NCI-H2029 (cell line): ENCODE data around the gene PKNOX2.

Source experiments
- DNase-seq: peaks from one replicate; lab custom pipeline; 2025; lab: John Stamatoyannopoulos, UW

The PKNOX2 gene

DNA sequence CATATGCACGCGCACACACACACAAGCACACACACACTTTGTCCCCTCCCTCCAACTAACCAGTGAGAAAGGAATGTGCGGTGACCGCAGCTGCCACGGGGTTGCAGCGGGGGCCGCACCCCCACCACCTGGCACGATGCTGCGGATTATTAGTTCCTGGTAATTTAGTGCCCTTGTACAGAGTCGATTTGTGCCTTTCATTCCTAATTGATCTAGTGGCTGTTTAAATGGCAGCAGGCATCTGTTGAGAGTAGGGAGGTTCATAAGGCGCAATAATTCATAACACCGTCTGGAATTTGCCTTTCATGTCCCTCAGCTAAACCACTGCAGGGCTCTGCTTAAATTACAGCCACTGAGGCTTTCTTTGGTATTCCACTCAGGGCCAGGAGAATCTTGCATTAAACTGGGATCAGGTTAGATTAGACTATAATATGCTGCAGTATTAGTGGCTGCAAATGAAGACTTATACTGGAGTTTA, 217.8 kb downstream of the PKNOX2 start:
- no peak for DNase-seq

DNA sequence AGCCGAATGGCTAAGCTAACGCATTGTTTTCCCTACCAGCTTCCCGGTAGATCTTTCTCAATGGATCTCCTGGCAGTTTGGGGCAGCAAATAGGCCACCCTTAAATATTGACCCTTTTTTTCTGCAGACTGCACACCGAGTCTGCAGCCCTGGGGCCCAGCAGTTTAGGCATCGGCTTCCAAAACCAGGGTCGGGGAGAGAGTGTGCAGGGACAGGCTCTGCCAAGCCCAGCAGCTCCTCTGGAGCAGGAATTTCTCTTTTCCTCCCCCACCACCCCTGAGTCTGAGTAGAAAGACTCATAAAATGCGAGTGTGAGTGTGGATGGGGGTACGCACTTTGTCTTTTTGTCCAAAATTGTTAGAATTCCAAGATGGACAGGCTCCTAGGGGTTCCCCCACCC, 218.3 kb downstream of the PKNOX2 start:
- DNase-seq, result no peak

DNA sequence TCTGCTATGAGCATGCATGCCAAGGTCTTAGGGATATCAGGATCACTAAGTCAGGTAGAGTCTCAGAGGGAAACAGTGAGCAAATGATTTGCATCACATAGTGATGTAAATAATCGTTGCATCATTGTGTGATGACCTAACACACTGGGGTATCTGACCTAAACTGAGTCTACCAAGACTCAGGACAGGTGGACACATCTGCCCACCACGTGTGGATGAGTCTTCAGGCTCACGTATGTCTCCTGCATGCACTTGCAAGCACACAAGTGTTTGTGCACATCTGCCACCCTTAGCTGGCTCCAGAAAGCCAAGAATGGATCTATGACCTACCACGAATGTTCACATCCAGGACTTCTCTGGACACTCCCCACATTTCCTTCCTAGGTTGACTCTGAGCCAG, 220.3 kb downstream of the PKNOX2 start:
- DNase-seq, result no peak

DNA sequence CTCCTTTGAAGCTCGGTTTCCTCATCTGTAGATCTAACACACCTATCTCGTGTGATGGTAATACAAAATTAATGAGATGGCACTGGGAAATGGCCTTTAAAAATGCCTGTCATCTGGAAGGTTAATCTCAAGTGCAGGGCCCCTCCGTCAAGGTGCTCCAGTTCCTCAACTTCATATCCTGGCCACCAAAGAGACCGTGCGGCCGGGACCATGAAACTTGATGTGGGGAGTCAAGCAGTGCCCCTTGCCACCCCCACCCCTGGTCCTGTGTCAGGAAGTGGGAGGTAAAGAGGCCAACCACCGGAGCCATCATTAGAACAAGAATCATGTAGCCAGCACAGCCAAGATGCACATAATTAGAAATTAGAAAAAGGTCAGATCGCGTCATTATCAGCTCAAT, 223.3 kb downstream of the PKNOX2 start:
- DNase-seq, result no peak

DNA sequence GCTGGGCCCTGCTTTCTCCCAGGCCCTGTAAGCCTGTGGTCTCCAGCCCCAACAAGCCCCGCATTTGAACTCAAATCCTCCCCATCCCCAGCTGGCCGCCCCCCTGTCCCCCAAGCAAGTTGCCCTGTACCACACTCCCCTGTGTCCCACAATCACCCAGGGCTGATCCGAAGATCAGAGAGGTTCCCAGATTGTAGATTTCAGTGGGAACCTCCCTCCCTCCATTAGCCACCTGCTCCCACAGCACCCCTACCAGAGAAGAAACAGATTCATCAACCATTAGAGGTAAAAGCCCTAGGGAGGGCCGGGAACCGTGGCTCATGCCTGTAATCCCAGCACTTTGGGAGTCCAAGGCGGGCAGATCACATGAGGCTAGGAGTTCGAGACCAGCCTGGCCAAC, 224.1 kb downstream of the PKNOX2 start:
- DNase-seq, result no peak

DNA sequence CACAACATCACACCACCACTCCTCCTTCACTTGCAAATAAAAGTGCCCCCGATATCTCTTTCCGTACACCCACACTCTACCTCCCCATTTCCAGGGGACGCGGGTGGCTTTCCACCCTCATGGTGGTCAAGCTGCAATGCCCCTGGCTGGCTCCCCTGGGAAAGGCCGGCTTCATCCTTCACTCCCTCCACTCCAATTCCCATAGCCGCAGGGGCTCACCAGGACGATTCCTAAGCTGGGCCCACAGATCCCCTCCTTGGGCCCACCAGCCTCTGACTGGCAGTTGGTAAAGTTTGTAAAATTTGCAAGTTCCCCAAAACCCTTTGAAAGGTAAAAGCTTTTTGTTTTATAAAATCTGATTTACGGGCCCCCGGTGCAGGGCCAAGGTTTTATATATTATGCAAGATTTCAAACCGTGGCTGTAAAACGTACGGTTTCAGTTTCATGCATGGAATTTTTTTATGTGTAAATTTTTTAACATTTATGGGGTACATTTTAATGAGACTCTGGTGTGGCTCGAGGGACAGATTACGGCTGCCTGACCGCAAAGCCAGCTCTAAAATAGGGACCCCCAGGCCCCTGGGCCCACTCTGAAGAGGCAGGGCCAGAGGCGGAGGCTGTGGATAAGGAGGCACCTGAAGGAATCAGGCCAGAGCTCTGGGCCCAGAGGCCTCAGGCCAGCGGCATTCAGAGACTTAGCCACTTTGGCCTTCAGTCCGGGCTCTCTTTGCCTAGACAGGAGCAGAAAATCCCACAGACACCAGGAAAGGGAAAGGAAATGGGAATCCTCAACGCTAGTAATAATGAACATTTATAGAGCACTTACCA, 225.0 kb downstream of the PKNOX2 start:
- DNase-seq, result no peak

DNA sequence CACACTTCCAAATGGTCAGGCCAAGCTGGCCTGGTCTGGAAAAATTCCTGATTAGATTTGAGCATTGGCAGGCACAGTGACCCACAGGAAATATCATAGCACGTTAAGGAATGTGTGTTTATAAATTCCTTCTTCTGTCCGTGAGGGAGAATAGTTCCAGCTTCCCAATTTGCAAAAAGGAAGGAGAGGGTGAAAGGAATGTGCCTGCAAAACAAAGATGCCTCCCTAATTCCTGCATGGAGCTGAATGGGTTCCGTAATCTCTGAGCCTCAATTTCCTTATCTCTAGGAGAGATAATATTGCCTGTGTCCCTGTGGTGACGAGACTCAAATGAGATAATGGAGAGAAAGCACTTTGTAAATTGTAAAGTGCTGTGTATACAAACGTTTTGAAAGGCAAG, 226.4 kb downstream of the PKNOX2 start:
- DNase-seq, result no peak

DNA sequence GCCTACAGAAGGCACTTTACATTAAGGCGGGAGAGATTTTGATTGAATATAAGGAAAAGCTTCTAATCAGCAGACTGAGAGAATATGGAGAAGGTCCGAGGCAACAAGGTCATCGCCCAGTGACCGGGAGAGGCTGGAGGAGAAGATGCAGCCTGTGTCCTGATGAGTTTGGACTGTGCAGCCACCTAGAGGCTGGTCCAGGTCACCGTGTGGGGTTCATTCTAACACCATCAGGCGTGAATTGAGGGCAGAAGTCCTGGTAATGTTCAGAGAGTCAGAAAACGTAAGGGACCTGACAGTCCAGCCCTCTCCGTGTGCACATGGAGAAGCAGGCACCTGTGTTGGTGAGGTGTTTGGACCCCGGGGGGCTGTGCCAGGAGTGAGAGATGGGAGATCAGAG, 228.8 kb downstream of the PKNOX2 start:
- no peak for DNase-seq

DNA sequence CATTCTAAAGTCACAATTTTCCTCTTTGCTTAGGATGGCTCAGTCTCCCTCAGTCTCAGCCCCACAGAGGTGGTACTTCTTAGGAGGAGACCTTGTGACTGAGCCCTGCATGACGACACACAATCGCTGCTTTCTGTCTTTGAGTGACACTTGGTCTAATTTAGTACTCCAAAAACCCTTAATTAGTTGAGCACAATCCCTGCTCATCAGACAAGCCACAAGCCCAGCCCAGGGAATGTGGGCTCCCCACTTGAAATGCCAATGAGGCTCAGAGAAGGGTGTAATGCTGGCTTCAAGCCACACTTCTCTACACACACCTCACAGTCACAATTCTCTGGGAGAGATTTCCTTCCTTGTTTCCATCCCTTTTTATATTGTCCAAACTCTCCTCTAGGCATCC, 229.7 kb downstream of the PKNOX2 start:
- DNase-seq, result no peak

DNA sequence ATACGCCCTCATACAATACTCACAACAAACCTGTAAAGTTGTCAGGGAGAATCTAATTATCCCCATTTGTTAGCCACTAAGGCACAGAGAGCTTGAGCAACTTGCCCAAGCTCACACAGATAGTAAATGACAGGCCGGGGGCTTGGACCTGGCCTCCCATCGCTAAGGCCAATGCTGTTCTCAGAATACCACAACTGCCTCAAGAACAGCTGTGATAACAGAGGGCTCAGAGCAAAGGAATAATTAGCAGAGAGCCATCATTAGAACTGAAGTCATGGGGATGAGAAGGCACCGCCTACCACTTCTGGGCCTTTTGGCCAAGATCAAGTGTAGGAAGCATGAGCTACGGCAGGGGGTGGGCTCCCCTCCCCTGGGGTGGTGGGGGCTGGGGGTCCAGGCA, 232.9 kb downstream of the PKNOX2 start:
- no peak for DNase-seq

DNA sequence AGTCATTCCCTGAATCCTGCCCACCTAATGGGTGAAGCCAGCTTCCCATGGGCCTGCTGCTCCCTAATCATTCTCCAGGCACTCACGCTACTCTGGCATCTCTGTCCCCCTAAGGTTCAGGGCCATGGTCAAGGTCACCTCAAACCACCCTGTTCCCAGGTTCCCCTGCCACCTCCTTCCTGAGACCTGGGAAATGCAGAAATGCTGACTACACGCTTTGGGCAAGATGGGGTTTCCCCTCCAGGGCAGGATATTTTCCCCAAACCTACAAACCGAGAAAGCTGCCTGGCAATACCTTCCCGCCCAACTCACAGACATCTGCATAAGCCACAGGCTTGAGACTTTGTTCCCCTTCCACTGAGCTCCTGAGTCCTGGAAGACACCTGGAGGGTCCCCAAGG, 233.9 kb downstream of the PKNOX2 start:
- DNase-seq, result no peak

DNA sequence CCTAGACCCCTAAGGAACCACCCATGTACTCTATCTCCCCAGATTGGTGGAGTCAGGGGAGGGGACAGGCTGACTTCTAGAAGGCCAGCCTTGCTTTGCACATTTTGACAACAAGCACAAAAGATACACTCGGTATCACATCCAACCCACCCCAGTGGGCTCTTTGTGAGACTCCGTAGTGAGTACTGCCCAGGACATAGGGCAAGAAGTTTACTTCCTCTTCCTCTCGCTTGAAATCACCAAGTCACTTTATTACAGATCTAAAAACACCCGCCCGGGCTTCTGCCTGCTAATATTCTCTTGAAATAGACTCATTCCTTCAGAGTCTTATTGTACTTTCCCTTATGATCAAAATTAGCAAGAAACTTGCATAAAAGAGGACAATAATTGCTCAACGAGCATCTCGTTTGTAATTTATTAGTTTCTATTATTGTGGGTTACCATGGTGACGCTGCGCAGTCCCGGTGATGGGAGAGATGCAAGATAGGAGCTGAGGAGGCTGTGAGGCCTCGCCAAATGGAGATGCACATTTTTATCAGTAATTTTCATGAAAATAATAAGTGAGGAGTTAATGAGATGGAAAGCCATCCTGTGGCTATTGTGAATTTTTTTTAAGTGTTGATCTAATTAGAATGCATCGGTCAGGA, 234.6 kb downstream of the PKNOX2 start:
- no peak for DNase-seq

DNA sequence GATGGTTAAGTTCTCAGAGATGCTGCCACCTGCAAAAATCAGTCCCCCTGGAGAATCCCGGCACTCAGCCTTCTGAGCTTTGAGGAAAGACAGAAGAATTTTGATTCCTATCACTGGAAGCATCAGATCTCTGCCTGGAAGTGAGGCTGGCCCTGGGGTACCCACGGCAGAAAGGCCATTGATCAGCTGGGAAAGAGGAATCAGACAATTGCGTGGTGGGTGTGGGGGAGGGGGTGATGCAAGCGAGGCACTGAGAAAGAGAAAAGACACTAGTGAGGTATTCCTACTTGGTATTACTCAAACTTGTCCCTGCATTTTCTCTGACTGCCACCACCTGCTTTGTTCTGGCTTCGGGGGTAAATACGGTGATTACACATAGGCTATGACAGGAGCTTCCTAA, 235.4 kb downstream of the PKNOX2 start:
- DNase-seq, result no peak

DNA sequence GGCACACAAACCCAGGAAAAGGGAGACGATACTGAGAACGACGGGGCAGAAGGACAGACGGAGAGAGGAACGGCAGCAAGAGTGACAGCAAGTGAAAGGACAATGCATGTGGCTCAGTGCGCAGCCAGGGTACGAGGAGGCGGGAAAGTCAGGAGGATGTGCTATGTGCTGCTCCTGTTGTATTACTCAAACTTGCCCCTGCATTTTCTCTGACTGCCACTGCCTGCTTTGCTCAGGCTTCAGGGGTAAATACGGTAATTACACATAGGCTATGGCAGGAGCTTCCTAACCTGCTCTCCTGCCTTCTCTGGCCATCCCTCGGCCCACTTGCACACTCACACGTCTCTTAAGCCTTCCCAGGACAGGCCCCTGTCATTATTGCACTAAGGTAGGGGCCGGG, 236.7 kb downstream of the PKNOX2 start:
- DNase-seq, result no peak

DNA sequence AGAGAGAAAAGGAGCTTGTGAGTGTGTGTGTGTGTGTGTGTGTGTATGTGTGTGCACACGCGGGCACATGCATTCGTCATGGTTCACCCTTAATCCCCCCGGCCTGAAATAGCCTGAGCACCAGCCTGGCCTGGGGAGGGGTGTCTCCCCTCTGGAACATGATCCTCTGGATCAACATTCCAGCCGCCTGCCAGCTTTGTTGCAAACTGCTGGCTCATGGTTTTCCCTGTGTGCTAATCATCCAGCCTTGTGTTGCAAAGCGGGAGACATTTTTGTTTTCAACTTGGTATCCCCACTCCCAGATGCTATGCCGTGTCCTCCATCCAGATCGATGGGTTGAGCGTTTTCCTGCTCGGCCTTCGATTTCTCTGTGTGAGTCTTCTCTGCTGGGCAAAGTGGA, 237.2 kb downstream of the PKNOX2 start:
- DNase-seq, result no peak

DNA sequence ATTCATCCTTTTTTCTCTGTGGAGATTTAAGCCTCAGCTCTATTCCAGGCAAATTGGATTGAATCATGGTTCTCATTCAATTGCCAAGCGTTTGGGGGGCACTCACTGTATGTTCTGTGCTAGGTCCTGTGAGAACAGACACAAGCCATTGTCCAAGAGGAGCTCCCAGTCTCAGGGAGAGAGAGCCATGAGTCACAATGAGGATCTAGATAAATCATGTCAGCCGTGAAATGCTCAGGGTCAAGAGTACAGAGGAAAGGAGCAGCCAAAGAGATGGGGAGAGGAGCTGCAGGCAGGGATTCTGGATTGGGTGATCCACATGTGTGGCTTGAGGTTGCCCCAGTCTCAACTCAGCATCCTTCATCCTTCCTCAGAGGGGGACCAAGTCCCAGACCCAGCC, 237.9 kb downstream of the PKNOX2 start:
- no peak for DNase-seq

DNA sequence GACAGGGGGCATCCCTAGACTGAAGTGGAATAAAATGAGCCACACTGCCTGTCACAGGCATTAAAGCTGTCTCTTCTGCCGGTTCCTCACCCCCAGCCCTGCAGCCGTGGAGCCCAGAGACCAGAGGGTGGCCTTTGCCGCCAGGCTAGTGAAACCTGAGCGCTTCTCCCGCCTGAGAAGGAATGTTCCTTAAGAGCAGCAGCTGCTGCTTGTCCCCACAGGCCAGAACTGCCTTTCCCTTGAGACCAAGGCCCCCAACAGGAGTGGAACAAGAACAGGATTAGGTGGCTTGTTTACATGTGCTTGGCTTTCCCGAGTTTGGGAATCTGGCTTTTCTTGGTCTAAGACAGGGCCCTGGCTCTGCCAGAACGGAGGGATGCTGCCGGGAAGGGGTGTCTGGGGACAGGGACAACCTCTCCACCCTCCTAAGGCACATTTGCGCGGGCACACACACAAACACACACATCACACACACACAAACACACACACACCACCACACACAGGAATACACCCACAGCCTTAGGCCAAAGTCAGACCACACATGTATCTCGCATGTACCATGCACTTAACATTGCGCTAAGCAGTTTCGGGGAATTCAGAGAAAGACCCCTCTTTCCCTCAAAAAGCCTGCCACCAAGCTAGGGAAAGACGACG, 239.7 kb downstream of the PKNOX2 start:
- no peak for DNase-seq

DNA sequence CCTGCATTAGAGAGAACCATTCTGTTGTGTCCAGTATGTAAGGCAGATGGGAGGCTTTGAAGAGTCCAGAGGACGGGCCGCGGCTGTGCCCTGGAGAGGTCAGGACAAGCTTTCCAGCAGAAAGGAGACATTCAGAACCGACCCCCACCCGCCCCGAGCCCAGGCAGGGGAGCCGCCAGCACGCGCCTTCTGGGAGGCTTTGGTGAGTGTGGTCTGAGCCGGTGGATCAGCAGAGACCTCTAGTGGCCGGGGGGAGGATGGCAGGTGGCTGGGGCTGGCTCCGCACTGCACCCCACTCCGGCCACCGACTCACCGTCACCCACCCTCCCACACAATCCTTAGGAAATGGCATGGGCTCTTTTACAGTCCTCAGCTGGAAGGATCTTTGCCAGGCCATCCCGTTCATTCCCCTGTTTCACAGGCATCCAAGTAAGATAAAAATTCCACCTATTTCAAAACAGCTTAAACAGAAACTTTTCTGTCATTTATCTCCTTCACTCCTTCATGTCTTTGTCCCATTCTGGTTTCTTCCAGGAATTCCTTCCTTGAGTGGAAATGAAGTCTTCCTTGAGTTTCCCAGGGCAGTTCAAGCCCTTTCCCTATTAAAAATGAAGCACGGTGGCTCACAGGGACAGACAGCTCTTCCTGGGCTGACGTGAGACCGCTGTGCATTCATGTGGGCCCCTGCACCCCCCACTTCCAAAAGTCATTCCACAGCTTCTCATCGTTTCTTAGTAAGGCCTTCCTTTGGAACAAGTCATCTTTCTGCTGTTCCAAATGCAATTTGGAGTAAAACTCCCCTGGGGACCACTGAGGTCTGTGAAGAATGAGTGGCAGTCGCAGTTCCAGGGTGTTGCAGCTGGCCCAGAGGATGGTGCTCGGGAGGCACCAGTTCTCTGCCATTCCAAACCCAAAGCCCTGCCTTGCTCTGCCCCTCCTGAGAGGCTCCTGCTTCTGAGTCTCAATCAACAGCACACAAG, 240.6 kb downstream of the PKNOX2 start:
- no peak for DNase-seq

DNA sequence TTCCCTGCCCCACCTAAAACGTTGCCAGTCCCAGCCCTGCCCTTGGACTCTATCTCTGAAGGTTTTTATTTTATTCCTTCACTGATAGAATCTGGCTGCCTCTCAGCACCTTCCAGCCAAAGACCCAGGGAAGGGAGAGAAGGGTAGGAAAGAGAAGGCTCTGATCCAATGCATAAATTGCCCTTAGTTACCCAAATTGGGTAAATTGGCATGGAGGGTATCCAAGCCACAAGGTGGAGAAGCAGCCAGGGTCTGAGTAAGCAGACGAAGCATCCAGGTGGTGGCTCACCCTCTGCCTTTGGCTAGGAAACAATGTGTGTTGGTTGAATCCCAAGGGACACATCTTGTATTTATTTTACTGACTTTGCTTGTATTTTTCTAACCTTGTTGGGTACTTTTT, 242.5 kb downstream of the PKNOX2 start:
- DNase-seq, result no peak

DNA sequence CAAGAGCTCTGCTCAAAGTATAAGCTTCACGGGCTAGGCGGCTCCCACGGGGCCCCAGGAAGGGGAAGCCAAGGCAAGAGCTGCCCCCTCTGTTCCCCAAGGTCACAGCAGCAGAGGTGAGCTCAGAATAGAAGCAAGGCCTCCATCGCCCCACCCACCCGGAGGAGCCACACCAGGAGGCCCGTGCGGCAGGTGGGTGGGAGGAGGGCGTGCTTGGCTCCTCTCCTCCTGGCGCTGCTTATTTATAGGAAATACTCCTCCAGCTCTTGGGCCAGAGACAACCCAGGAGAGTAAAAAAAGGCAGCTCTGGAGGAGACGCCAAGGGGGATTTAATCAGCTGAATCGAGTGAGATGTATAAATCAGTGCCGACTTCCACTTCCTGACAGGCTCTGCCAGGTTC, 243.8 kb downstream of the PKNOX2 start:
- DNase-seq, result no peak

DNA sequence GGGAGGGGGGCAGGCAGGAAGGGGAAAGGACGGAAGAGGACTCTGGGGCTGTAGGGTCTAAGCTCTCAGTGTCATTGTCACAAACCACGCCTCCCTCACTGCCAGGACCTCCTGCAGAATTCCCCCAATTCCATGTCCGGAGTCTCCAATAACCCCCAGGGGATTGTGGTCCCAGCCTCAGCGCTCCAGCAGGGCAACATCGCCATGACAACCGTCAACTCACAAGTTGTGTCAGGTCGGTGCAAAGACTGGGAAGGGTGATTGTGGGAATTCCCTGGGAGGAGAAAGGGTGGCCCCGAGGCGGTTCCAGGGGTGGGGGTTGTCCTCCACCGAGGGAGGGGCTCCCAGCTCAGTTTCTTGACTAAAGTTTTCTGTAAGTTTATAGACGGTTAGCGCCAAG, 245.5 kb downstream of the PKNOX2 start:
- no peak for DNase-seq

DNA sequence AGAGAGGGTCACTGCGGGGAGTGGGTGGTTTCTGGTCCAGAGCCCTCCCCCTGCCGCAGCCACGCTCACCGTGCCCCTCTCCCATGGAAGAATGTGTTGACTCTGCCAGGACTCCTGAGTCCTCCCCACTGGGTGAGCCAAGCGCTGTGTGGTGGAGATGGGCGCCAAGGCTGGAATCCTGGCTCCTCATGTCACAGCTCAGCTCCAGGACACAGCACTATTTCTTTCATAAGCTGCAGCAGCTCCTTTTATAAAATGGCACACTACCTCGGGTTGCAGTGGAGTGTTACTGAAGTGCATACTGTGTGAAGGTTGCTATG, 247.6 kb downstream of the PKNOX2 start:
- DNase-seq, result no peak
